NCI-H187 treated with DMSO at 0.1 percent for 48 hours (cell line): ENCODE data around the gene GALNT18.

Experiments used
- DNase-seq: peaks from one replicate; lab custom pipeline; 2025; lab: John Stamatoyannopoulos, UW

Gene GALNT18

GRCh38 chr11:11621573-11622339, at the start of gene GALNT18:
GALNT18 (minus strand) TSS chr11:11622005.
- peak; percentile 49 for DNase-seq

- no peak for DNase-seq
Measured at GRCh38 chr11:11670574-11670973, 48.8 kb upstream of the GALNT18 start.

GRCh38 chr11:11669233-11669846, 47.5 kb upstream of the GALNT18 start:
- no peak for DNase-seq

- DNase-seq, result no peak
Measured at GRCh38 chr11:11668781-11669180, 47.0 kb upstream of the GALNT18 start.

- DNase-seq, result no peak
Measured at GRCh38 chr11:11668274-11668673, 46.5 kb upstream of the GALNT18 start.

- DNase-seq, result no peak
Measured at GRCh38 chr11:11667056-11667455, 45.3 kb upstream of the GALNT18 start.

GRCh38 chr11:11665407-11665806, 43.6 kb upstream of the GALNT18 start:
- no peak for DNase-seq

- no peak for DNase-seq
Measured at GRCh38 chr11:11663907-11664306, 42.1 kb upstream of the GALNT18 start.

GRCh38 chr11:11662578-11662977, 40.8 kb upstream of the GALNT18 start:
- no peak for DNase-seq

GRCh38 chr11:11661326-11662040, 39.7 kb upstream of the GALNT18 start:
- DNase-seq, result no peak

- no peak for DNase-seq
Measured at GRCh38 chr11:11660363-11660740, 38.5 kb upstream of the GALNT18 start.

- no peak for DNase-seq
Measured at GRCh38 chr11:11659567-11660362, 38.0 kb upstream of the GALNT18 start.

GRCh38 chr11:11657218-11657955, 35.6 kb upstream of the GALNT18 start:
- no peak for DNase-seq

GRCh38 chr11:11641581-11641980, 19.8 kb upstream of the GALNT18 start:
- no peak for DNase-seq

GRCh38 chr11:11640996-11641395, 19.2 kb upstream of the GALNT18 start:
- DNase-seq, result no peak

- DNase-seq, result no peak
Measured at GRCh38 chr11:11640152-11640551, 18.3 kb upstream of the GALNT18 start.

GRCh38 chr11:11636671-11637070, 14.9 kb upstream of the GALNT18 start:
- no peak for DNase-seq

- no peak for DNase-seq
Measured at GRCh38 chr11:11635443-11635842, 13.6 kb upstream of the GALNT18 start.

- DNase-seq, result no peak
Measured at GRCh38 chr11:11629368-11629767, 7.6 kb upstream of the GALNT18 start.

- DNase-seq, result no peak
Measured at GRCh38 chr11:11628651-11629050, 6.8 kb upstream of the GALNT18 start.

GRCh38 chr11:11626128-11626527, 4.3 kb upstream of the GALNT18 start:
- DNase-seq, result no peak

- no peak for DNase-seq
Measured at GRCh38 chr11:11624926-11625325, 3.1 kb upstream of the GALNT18 start.
